B cell (primary cell): ENCODE measurements around the gene METAP1D.

ENCODE experiments used
- CTCF ChIP-seq: fragments of 200-600 bp; IDR thresholded peaks from one replicate; pipeline ENCODE4 v1.8.0; 2022; ENCODE audit warnings: antibody characterized with exemption, mild to moderate bottlenecking
- EZH2 ChIP-seq: IDR thresholded peaks from 2 replicates; pipeline ENCODE4 v1.6.1; 2012; ENCODE audit warnings: borderline replicate concordance, low read depth, mild to moderate bottlenecking, moderate library complexity, low read length; ENCODE audit not compliant: insufficient read depth, poor library complexity, severe bottlenecking

- TF ChIP-seq CTCF (no peak), EZH2 (no peak)
Observed at GRCh38 chr2:172047566-172048507, 48.1 kb downstream of the METAP1D start.
